HG03159 (cell line): ENCODE data around the gene CNTNAP2.
A peak's percentile ranks its signal among the peaks of the same experiment; 100 is the strongest.

Source experiments
- ATAC-seq: cut with Tn5 transposase; IDR thresholded peaks from one replicate; pipeline ENCODE4 v1.9.1; 2021; ENCODE audit warnings: mild to moderate bottlenecking, moderate library complexity; ENCODE audit not compliant: unreplicated experiment

The CNTNAP2 gene

GRCh38 chr7:147978651-147979050 is 1862.0 kb downstream of the CNTNAP2 start:
- ATAC-seq, result no peak

GRCh38 chr7:147980826-147981813 is 1864.5 kb downstream of the CNTNAP2 start:
- peak; percentile 84 for ATAC-seq

- ATAC-seq, result no peak
Measured at GRCh38 chr7:147982307-147982706, 1865.7 kb downstream of the CNTNAP2 start.

GRCh38 chr7:147984265-147984664 is 1867.7 kb downstream of the CNTNAP2 start:
- no peak for ATAC-seq

GRCh38 chr7:147990079-147990478 is 1873.5 kb downstream of the CNTNAP2 start:
- no peak for ATAC-seq

- ATAC-seq, result no peak
Measured at GRCh38 chr7:147990942-147991341, 1874.3 kb downstream of the CNTNAP2 start.

- ATAC-seq, result no peak
Measured at GRCh38 chr7:147992698-147993097, 1876.1 kb downstream of the CNTNAP2 start.

- ATAC-seq, result no peak
Measured at GRCh38 chr7:147997636-147998035, 1881.0 kb downstream of the CNTNAP2 start.

- no peak for ATAC-seq
Measured at GRCh38 chr7:147999962-148000361, 1883.4 kb downstream of the CNTNAP2 start.

- no peak for ATAC-seq
Measured at GRCh38 chr7:148011753-148012152, 1895.2 kb downstream of the CNTNAP2 start.

- no peak for ATAC-seq
Measured at GRCh38 chr7:148014001-148014400, 1897.4 kb downstream of the CNTNAP2 start.

- ATAC-seq, result no peak
Measured at GRCh38 chr7:148014541-148014940, 1897.9 kb downstream of the CNTNAP2 start.

- no peak for ATAC-seq
Measured at GRCh38 chr7:148017126-148017525, 1900.5 kb downstream of the CNTNAP2 start.

- ATAC-seq, result no peak
Measured at GRCh38 chr7:148020679-148021078, 1904.1 kb downstream of the CNTNAP2 start.

GRCh38 chr7:148021507-148022045 is 1905.0 kb downstream of the CNTNAP2 start:
- no peak for ATAC-seq

- no peak for ATAC-seq
Measured at GRCh38 chr7:148022832-148023231, 1906.2 kb downstream of the CNTNAP2 start.

- no peak for ATAC-seq
Measured at GRCh38 chr7:148026713-148027112, 1910.1 kb downstream of the CNTNAP2 start.

- ATAC-seq, result no peak
Measured at GRCh38 chr7:148028165-148028564, 1911.6 kb downstream of the CNTNAP2 start.

- ATAC-seq, result no peak
Measured at GRCh38 chr7:148031019-148031418, 1914.4 kb downstream of the CNTNAP2 start.

- ATAC-seq, result no peak
Measured at GRCh38 chr7:148031811-148032210, 1915.2 kb downstream of the CNTNAP2 start.

GRCh38 chr7:148035950-148036349 is 1919.3 kb downstream of the CNTNAP2 start:
- no peak for ATAC-seq

- no peak for ATAC-seq
Measured at GRCh38 chr7:148037044-148037443, 1920.4 kb downstream of the CNTNAP2 start.
